ENCODE results near the gene TTLL5.
"Not testable (repeated sequence)": the region's sequence is repeated elsewhere in the genome, so short reads cannot be mapped to it uniquely, and the experiment has no call there.

TTLL5 gene

DNA sequence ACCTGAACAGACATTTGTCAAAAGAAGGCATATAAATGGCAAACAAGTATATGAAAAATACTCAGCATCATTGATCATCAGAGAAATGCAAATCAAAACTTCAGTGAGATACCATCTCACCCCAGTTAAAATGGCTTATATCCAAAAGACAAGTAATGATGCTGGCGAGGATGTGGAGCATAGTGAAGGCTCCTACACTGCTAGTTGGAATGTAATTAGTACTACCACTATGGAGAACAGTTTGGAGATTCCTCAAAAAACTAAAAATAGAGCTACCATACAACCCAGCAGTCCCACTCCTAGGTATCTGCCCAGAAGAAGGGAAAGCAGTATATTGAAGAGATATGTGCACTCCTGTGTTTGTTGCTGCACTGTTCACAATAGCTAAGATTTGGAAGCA is 174.7 kb downstream of the TTLL5 start:
- no peak for DNase-seq

DNA sequence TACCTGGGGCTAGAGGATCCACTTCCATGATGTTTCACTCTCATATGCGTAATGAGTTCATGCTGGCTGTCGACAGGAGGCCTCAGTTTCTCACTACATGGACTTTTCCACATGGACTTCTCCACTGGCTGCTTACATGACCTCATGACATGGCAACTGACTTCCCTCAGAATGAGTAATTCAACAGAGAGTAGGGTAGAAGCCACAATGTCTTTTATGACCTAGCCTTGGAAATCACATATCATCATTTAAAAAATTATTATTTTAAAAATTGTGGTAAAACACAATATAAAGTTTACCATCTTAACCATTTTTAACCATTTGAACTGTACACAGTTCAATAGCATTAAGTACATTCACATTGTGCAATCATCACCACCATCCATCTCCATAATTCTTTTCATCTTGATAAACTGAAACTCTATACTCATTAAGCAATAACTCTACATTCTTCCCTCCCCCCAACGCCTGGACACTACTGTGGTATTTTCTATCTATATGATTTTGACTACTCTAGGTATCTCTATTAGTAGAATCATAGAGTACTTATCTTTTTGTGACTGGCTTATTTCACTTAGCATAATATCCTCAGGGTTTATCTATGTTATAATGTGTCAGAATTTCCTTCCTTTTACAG is 176.2 kb downstream of the TTLL5 start:
- no peak for DNase-seq

DNA sequence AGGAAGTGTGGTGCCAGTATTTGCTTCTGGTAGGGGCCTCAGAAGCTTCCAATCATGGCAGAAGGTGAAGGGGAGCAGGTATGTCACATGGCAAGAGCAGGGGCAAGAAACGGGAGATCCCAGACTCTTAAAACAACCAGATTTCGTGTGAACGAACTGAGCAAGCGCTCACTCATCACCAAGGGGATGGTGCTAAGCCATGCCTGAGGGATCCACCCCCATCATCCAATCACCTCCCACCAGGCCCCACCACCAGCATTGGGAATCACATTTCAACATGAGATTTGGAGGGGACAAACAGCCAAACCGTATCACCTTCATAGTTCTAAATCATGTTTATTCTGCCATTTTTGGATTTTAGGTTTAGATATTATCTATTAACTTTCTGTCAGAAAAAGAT is 179.9 kb downstream of the TTLL5 start:
- no peak for DNase-seq

DNA sequence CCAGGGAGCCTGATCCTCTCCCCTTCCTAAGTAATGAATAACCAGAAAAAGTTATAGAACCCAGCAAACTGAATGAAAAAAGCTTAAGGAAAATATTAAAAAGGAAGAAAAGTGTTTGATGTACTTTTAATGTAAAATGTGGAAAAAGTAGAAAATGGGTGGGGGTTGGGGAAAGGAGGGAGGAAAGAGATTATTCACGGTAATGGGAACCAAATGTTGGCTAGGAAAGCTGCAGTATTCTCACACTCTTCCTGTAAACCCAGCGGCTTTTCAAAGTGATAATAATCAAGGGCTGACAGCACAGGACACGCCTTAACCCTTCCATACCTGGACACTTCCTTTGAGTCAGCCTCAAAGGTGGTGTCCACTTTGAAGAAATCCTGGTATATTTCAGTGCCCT is 181.5 kb downstream of the TTLL5 start:
- no peak for DNase-seq

DNA sequence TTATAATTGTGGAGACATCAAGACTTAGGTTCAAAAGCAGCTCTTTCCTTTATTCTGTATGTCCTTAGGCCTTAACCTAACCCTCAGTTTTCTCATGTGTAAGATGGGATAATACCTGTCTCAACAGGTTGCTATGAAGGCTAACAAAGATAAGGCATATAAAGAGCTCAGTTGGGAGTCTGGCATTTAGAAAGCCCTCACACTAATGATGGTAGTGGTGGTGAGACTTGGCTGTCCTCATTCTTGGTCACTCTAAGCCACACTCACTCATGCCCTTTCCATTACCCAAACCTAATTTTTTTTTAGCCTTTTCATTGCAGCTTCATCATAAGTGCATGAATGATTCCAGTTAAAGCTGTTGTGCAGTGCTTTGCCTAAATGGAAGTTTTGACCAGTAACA is 183.4 kb downstream of the TTLL5 start:
- no peak for DNase-seq

DNA sequence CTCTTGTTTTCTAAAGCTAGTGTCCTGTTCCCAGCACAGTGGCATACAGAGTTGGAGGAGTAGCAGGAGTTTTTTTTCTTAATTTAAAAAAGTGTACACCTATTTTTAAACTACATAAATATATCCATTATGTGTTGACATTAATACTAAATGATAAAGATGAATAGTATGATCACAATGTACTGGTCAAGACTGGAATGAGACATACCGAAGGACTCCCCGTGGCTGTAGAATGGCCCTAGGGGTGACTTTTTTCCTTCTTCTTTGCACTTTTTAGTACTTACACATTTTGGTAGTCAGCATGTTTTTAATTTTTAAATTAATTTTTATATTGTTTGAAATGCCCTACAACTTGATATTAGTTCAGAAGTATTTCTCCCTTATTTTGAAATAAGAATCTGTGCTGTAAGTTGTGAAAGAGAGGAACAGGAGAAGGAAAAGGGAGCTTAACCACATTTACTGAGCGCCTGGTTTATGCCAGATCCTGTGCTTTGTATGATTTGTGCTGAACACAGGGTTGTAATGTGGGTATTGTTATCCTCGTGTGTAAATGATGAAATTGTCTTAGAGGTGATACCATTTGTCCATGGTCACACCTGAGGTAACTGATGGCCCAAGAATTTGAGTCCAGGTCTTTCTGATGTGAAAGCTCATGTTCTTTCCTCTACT is 184.2 kb downstream of the TTLL5 start:
- DNase-seq: no peak

DNA sequence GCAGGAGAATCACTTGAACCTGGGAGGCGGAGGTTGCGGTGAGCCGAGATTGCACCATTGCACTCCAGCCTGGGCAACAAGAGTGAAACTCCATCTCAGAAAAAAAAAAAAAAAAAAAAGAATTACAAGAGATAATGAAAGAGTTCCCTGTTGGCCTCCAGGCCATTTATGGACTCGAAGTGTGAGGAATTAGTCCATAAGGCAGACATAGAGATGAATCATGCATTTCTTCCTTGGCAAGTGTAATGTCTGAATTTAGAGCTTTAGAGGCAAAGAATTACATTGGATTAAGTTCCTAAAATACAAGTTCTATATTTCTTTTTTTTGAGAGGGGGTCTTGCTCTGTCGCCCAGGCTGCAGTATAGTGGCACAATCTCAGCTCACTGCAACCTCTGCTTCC is 185.6 kb downstream of the TTLL5 start:
- DNase-seq: not testable (repeated sequence)

DNA sequence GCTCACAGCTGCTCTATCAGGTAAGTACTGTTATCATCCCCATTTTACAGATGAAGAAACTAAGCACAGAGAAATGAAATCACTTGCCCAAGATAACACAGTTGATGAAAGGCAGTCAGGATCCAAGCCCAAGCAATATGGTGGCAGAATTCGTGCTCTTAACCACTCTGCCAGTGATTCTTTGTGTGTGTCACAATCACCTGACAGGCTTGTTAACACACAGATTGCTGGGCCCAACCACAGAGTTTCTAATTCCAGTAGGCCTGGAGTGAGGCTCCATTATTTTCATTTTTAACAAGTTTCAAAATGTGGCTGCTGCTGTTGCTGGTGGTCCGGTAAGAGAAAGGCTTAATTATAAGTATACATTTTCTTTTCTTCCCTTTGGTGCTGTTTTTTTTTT is 186.5 kb downstream of the TTLL5 start:
- no peak for DNase-seq

DNA sequence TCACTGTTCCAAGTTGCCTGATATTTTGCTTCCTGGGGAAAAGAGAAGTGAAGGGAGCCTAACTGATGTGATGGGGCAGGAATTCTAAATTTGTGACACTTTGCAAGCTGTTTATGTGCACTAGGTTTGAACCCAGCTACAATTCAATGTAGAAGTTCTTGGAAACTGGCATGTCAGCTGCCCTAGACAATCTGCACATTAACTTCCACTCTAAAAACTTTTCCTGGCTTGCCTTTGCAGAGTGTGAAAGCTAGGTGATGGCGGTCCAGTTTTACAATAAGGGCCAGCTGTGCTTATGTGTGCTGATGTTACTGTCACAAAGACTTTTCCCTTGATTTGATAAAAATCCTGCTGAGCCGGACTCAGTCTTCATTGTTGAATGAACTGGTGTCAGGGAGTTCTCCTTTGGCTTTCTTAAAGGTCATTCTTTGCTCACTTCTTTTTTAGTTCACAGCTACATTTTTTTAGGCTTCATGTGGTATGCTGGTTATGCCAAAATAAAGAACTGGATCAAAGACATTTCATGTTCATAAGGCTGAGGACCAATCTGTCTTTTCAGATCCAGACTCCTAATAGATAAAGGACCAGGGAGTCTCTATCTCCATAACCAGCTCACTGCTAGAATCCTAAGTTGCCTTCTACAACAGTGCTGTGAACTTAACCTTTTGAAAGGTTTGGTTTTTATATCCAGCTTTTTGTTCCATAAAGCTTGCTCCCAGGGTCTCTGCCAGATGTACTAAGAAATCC is 187.3 kb downstream of the TTLL5 start:
- no peak for DNase-seq

DNA sequence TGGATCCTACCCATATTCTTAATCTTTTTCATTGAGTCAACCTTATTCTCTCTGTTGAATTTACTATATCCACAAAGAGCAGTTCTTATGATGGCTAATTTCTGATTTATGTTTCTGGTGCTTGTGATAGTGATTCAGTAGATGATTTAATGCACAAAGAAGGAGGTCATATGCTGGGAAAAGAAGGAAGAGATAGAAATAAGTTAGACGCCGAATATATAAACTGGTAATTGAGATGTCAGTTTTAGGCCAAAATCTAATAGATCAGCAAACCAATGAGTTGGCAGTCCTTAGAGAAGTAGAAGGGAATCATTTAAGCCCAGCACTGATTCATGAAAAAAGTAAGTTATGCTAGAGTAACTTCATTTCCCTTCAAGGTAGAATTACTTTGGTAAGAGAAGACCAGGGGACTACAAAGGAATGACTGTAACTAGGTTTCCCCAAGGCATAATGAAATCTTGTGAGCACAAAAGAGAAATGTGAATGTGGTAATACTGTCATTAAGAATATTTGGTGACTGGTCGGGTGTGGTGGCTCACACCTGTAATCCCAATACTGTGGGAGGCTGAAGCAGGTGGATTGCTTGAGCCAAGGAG is 188.4 kb downstream of the TTLL5 start:
- no peak for DNase-seq

DNA sequence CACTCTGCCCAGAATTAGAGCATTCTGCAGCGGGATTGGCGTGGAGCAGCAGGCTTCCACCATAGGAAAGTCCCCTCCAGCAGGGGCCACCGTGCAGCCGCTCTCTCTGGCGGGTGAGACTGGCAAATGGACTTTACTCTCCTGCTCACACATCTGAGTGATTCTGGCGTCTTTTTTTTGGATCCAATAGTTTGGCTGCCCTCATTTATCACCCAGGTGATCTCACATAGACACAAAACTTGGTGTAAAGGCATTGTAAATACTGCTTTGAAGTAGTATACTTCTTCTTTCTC is 190.5 kb downstream of the TTLL5 start:
- no peak for DNase-seq

DNA sequence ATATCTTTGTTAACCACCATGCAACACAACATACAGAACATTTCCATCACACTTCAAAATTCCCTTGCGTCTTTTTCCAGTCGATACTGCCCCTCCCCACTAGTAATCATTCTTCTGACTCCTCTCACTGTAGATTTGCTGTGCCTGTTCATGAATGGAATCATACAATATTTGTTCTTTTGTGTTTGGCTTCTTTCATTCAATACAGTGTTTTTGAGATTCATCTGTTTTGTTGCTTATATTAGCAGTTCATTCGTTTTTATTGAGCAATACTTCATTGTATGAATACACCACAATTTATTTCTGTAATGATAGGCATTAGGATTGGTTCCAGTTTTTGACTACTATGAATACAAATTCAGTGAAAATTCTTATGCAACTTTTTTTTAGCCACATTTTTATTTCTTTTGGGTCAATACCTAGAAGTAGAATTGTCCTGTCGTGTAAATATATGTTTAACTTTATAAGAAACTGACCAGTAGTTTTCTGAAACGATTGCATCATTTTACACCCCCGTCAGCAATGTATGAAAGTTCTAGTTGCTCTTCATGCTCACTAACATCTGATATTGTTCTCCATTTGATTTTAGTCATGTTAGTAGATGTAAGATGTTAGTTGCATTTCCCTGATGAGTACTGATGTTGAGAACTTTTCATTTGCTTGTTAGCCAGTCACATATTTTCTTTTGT is 193.2 kb downstream of the TTLL5 start:
- DNase-seq: no peak

DNA sequence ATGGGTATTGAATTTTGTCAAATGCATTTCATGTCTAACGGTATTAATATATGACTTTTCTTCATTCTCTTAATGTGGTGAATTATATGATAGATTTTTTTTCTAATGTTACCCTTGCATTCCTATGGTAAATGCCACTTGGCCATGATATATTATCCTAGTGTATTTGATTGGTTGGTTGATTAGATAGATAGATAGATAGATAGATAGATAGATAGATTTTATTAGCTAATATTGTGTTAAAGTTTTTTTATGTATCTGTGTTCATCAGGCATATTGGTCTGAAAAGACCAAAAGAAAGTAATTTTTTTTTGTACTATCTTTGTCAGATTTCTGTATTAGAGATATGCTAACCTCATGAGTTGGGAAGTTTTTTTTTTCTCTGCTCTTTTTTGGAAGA is 196.2 kb downstream of the TTLL5 start:
- DNase-seq: no peak

DNA sequence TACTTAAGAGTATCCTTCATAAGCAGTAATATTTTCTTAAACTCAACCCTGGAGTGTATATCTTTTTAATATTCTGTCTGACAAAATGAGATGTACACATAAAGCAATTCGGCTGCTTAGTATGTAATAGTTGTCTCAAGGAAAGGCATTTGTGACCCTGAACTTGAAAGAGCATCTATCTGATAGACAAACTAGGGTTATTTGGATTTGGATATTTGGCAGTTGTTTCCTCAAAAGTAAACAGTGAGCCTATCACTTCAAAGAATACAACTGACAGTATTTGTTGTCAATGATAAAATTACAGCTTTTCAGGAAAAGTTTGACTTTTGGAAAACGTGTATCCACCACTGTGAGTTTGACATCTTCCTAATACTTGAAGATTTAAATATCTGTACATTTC is 197.3 kb downstream of the TTLL5 start:
- DNase-seq: no peak

DNA sequence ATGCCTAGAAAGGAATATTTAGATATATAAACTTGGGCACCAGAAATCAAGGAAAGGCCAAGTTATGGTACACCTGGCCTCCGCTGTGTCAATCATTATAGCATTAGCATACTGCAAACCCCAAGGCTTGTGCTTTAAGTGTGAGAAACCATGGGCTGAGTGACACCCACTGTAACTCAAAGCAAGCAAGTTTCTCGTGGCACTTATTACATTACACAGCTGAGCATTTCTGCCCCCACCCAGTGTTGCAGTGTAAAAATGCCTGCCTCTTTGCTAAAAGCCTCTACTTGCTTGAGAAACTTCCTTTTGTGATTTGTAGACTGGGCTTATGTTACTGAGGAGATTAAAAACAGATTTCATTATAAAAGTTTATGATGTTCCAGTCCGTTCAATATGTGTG is 198.7 kb downstream of the TTLL5 start:
- DNase-seq: no peak

DNA sequence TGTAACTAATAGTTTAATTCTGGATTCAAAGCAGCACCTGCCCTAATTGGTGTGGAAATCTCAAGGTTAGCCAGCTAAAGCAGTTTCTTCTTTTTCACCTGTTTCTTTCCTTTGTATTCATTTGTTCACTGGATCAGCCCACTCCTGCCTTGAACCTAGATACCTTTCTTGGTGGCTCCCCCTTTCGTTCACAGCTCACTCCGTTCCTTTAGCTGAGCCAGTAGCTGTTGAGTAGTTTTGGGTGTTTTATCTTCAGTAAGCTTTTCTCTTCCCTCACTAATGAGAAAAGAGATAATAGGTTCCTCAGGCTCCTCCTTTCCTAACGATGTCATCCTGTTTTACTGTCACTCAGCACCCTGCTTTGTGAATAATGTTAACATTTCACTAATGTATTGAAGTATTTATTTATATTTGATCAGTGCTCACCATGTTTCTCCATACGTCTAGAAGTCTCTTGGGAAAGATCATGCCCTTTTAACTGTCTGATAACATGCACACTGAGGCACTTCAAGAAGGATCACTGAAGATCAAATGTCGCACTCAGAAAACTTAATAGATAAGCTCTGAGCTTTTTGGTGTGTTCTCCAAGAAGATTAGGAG is 199.6 kb downstream of the TTLL5 start:
- no peak for DNase-seq

DNA sequence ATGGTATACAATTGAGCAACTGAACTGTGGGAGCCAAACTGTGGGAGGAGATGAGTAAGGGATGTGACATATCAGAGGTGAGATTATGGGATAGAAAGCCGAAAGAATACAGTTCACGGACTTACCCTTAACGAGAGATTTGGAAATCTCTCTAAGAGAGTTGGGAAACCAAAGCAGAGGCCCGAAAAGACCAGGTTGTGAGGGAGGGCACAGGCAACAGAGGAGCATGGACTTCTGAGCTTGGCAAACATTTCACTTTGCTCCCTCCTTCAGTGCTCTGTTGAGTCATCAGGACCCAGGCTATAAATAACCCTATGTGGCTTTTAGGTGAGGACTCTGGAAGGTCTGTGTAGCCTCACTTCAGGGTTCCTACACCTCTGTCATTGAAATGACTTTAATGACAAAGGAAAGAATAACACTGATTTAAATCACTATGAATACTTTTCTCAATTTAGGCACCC is 200.1 kb downstream of the TTLL5 start:
- no peak for DNase-seq

DNA sequence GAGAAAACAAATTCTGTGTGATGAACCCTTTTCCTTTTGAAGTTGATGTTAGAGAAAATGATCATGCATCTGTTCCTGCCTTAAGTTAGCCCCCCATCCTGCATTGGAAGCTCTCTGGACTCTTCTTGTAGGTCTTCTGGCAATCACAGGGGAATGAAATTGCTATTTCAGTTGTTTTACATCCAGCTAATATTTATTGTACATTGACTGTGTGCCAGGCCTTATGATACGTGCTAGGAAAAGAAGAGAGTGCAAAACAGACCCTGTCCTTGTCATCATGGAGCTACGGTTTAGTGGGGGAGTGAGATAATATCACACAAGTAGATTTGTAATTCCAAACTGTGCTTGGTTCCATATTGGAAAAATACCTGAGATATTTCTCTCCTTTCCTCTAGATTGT is 202.2 kb downstream of the TTLL5 start:
- no peak for DNase-seq

DNA sequence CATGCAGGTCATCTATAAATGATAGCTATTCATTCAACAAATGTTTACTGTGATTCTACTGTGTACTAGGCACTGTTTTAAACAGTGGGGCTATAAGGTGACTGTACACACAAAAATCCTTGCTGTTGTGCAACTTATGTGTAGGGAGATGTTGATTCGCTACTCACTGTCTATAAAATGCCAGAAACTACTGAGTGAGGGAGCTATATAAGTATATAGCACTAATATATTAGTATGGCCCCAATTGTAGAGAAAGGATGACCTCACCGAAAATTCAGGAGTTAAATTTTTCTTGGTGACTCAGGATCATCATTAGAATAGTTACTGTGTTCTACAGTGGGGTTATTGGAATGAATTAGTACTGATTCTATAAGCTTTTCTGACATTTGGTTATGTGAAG is 203.3 kb downstream of the TTLL5 start:
- no peak for DNase-seq

DNA sequence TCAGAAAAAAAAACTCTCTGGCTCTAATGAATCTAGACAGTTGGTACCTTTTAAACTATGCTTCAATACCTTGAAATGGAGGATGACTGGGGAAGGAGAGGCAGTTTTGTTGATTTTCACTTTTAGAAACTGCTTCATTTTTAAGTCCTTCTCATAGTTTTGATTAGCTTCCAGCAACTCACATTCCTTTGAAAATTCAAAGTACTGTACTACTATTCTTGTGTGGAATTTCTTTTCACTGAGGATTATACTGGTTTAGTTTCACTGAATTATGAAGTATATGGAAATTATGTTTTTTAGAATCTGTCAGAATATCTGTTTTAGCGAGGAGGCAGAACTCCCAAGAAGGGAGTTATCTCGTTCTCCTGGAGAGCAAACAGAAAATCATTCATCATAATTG is 204.5 kb downstream of the TTLL5 start:
- no peak for DNase-seq

DNA sequence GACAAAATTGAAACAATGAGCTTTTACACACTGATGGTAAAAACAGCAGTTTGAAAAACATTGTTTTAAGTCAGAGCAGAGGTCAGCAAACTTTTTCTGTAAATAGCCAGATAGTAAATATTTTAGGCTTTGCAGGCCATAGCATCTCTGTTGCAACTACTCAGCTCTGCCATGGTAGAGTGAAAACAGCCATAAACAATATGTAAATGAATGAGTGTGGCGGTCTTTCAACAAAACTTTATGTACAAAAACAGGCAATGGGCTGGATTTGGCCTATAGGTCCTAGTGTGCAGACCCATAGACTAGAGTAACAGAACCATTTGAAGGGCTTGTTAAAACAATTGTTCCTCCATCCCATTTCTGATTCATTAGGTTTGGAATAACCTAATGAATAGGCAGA is 205.9 kb downstream of the TTLL5 start:
- DNase-seq: no peak

DNA sequence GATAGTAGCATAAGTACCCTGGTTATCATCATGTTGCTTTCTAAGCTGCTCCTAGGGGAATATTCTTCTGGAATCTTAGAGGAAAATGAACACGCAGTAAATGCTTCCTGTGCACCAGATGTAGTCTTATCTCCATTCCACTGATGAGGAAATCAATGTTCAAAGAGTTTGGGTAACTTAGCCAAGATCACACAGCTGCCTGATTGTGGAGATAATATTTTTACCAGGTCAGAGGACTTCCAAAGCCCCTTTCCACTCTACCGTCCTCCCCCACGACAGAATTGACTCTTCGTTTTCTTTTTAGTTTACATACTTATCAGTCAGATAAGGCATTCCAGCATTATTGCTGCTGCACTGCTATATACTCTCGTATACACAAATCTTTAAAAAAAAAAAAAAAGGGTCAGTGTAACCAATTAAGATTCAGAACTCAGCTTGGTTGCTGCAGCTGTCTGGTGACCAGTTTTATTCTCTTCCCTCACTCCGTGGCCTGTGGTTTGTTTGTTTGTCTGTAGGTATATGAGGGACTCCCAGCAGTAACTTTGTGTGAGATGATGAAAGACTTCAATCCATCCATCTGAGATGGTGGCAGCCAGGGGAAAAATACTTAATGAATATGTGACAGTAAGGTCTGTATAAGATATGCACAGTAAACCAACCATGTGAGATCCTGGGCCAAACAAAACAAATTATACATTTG is 210.3 kb downstream of the TTLL5 start:
- DNase-seq: no peak

DNA sequence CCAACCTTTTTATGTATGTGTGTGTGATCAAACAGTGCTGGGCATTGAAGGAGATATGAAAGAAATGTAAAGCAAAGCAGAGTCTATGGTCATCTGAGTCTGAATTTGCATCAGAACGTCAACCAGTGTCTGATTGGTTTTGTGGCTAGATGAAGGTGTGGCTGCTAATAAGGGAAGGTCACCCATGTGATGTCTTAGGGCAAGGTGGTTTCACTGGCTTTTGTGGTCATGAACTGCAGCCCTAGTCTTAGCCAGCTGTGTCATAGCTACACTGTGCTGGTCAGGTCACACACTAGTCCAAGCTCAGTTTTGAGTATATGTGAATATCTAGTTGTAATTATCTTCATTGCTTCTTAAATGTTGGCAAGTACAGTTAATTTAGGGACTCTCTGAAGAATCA is 214.9 kb downstream of the TTLL5 start:
- no peak for DNase-seq
